Right atrium auricular region (tissue), 2 donors: Measurements from ENCODE around the gene NCKAP5. TPM values are rescaled to one million over a fixed set of nuclear protein-coding genes. Genes with fewer than 3 reads are reported as not detected.
"Not testable (repeated sequence)": the region's sequence is repeated elsewhere in the genome, so short reads cannot be mapped to it uniquely, and the experiment has no call there.

Experiments used
- DNase-seq: peaks from one replicate; pipeline ENCODE4 v3.0.0-alpha.2; 2019; ENCODE audit warnings: low spot score
- H3K27ac ChIP-seq, 2 donors: fragments of 200-600 bp; sonication (generic); 1 replicate in 1 of 2; 2 replicates in 1 of 2; pipeline ENCODE4 v1.5.1; 2016 to 2019
- H3K27me3 ChIP-seq, 2 donors: fragments of 200-600 bp; sonication (generic); one replicate each; pipeline versions ENCODE4 v1.5.1 to v1.6.0; 2017 to 2019
- H3K36me3 ChIP-seq: fragments of 200-600 bp; sonication (generic); one replicate; pipeline ENCODE4 v1.5.1; 2016
- H3K4me1 ChIP-seq, 2 donors: fragments of 200-600 bp; sonication (generic); one replicate each; pipeline versions ENCODE4 v1.5.1 to v1.6.0; 2017 to 2019
- H3K4me3 ChIP-seq, 2 donors: fragments of 200-600 bp; sonication (generic); 1 replicate in 1 of 2; 2 replicates in 1 of 2; pipeline ENCODE4 v1.5.1; 2017 to 2019; ENCODE audit warnings: mild to moderate bottlenecking in 1 of 2, moderate library complexity in 1 of 2
- H3K9me3 ChIP-seq, 2 donors: fragments of 200-600 bp; sonication (generic); one replicate each; pipeline ENCODE4 v1.5.1; 2019
- total RNA-seq, 2 donors: library from RNA; depleted of rRNA; stranded (reverse); fragments of >200 nt; gene quantifications; one replicate each; pipeline ENCODE4 v1.1.0, GENCODE V29; 2016
- TF ChIP-seq, protein P1 (sequence below), 2 donors: fragments of 200-600 bp; sonication (generic); IDR thresholded peaks; one replicate each; pipeline ENCODE4 v1.5.1; 2019; ENCODE audit warnings: antibody characterized with exemption in 2 of 2

The NCKAP5 gene
- total RNA-seq, 2 donors from 2014 or later = 3.6 to 5.4 TPM

DNA sequence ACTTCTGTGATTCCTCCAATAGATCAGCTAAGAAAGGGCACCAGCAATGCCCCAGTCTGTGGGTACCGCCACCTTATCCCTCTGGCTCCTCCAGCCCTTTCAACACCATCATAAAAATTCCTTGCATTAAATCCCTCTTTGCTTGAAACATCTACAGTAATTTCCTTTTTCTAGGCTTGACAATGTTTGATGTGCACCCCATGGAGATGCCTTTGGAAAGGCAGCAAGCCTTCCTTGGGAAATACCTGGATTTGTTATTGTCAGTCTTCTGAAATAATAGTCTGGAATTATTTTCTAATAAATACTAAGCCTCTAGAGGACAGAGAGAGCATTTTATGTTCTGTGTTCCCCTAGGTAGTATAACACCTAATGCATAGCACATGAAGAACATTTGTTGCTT, 46.1 kb downstream of the NCKAP5 start:
- DNase-seq = no peak
- TF ChIP-seq, protein P1, sequence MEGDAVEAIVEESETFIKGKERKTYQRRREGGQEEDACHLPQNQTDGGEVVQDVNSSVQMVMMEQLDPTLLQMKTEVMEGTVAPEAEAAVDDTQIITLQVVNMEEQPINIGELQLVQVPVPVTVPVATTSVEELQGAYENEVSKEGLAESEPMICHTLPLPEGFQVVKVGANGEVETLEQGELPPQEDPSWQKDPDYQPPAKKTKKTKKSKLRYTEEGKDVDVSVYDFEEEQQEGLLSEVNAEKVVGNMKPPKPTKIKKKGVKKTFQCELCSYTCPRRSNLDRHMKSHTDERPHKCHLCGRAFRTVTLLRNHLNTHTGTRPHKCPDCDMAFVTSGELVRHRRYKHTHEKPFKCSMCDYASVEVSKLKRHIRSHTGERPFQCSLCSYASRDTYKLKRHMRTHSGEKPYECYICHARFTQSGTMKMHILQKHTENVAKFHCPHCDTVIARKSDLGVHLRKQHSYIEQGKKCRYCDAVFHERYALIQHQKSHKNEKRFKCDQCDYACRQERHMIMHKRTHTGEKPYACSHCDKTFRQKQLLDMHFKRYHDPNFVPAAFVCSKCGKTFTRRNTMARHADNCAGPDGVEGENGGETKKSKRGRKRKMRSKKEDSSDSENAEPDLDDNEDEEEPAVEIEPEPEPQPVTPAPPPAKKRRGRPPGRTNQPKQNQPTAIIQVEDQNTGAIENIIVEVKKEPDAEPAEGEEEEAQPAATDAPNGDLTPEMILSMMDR (IDR thresholded peaks at IDR 0.05) = no peak
- H3K36me3 ChIP-seq = no peaks in the 10 kb centered on the region
- no peaks in the 10 kb centered on the region for H3K9me3 ChIP-seq
- H3K4me3 ChIP-seq = no peak overlapping the region
- no peaks in the 10 kb centered on the region for H3K4me1 ChIP-seq
- no peaks in the 10 kb centered on the region for H3K27me3 ChIP-seq
- no peak overlapping the region for H3K27ac ChIP-seq

DNA sequence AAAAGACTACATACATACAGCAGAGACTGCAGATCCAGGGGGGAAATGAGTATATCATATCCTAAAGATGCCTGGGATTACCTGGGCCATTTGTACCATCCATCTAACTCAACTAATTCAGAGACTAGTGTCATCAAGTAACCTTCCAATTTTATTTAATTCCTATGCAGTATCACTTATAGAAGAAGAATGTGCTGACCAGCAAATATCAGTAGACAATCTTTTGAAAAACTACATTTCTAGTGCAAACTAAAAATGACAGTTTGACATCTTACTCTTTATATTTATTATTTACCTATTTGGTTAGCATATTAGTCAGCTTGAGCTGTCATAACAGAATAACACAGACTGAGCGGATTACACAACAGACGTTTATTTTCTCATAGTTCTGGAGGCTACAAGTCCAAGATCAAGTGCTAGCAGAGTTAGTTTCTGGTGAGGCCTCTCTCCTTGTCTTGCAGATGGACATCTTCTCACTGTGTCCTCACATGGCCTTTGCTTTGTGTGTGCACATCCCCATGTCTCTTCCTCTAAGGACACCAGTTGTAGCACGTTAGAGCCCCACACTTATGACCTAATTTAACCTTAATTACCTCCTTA, 47.0 kb downstream of the NCKAP5 start:
- Histone ChIP-seq H3K27me3 (no peaks in the 10 kb centered on the region), H3K27ac (no peak overlapping the region), H3K36me3 (no peaks in the 10 kb centered on the region), H3K4me1 (no peaks in the 10 kb centered on the region), H3K4me3 (no peak overlapping the region), H3K9me3 (no peaks in the 10 kb centered on the region)
- TF ChIP-seq, protein P1 (IDR thresholded peaks at IDR 0.05) = no peak
- DNase-seq = no peak

DNA sequence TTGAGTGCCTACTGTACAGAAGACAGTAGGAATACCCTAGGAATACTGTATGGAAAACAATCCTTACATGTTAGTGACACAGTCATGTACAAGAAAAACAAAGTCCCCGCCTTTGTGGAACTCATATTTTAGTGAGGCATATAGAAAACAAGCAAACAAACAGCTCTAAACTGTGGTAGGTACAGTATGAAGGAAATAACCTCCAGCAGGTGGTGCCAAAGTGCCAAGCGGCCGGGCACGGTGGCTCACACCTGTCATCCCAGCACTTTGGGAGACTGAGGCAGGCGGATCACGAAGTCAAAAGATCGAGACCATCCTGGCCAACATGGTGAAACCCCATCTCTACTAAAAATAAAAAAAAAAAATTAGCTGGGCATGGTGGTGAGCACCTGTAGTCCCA, 48.6 kb downstream of the NCKAP5 start:
- not testable (repeated sequence) for H3K4me1 ChIP-seq, H3K36me3 ChIP-seq, DNase-seq, H3K27ac ChIP-seq, H3K9me3 ChIP-seq, H3K27me3 ChIP-seq, H3K4me3 ChIP-seq
- TF ChIP-seq, protein P1 (IDR thresholded peaks at IDR 0.05) = peak in 1 of 2 donors; percentile 25

DNA sequence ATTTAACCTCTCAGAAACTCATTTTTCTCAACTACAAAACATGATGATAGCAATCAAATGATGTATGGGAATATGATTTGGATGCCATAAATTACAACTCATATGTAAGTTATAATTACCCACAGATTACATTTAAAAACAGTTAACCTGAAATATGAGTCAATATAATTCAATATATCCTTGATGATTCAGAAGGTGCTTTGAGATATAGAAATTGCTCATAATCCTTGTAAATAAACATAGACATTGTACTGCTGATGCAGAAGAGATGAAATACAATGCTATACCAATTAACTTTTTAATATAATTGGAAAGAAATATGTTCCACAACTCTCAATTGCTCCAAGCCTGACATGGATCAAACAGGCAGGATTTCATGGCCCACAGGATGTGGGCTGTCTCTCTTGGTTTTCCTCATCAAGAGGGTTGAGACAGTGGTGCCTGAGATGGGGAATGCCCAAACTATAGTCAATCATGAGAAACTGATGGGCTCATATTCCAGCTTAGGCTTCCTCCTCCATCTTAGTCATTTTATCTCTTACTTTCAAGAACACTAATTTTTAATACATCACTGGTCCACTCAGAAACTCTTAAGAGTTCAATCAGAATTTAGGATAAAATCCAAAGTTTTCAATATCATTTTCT, 49.4 kb downstream of the NCKAP5 start:
- TF ChIP-seq, protein P1 (IDR thresholded peaks at IDR 0.05) = no peak
- H3K4me3 ChIP-seq = no peak overlapping the region

DNA sequence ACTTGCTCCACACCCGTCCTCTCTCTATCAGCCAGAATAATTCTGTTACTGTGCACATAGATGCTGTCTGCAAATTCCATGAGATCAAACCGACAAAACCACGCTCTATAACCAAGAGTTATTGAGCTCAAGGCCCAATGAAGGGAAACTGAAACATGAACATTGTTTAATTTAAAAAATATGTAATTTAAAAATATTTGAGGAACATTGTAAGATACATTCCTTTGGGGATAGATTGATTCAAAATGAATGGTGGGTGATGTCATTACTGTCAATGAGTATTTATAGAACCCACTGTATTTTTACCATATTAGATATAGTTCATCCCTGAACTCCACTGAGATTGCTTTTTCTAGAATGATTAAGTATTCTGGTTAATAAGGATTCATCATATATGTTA, 50.4 kb downstream of the NCKAP5 start:
- no peak for DNase-seq
- H3K4me1 ChIP-seq = no peaks in the 10 kb centered on the region
- no peaks in the 10 kb centered on the region for H3K36me3 ChIP-seq
- no peaks in the 10 kb centered on the region for H3K27me3 ChIP-seq
- H3K9me3 ChIP-seq = no peaks in the 10 kb centered on the region
- no peak overlapping the region for H3K4me3 ChIP-seq
- TF ChIP-seq, protein P1 (IDR thresholded peaks at IDR 0.05) = no peak
- H3K27ac ChIP-seq = no peak overlapping the region

More for the DNA sequence above, 49.4 kb downstream of the NCKAP5 start:
- DNase-seq = no peak
- H3K36me3 ChIP-seq = no peaks in the 10 kb centered on the region
- H3K9me3 ChIP-seq = no peaks in the 10 kb centered on the region
- no peaks in the 10 kb centered on the region for H3K4me1 ChIP-seq
- H3K27ac ChIP-seq = no peak overlapping the region
- H3K27me3 ChIP-seq = no peaks in the 10 kb centered on the region
